Measurements from ENCODE around the gene HIVEP3. TPM values are rescaled to one million over a fixed set of nuclear protein-coding genes. Genes with fewer than 3 reads are reported as not detected.

The HIVEP3 gene
- total RNA-seq, 1 donor from 2014 or later: 73.9 TPM

DNA sequence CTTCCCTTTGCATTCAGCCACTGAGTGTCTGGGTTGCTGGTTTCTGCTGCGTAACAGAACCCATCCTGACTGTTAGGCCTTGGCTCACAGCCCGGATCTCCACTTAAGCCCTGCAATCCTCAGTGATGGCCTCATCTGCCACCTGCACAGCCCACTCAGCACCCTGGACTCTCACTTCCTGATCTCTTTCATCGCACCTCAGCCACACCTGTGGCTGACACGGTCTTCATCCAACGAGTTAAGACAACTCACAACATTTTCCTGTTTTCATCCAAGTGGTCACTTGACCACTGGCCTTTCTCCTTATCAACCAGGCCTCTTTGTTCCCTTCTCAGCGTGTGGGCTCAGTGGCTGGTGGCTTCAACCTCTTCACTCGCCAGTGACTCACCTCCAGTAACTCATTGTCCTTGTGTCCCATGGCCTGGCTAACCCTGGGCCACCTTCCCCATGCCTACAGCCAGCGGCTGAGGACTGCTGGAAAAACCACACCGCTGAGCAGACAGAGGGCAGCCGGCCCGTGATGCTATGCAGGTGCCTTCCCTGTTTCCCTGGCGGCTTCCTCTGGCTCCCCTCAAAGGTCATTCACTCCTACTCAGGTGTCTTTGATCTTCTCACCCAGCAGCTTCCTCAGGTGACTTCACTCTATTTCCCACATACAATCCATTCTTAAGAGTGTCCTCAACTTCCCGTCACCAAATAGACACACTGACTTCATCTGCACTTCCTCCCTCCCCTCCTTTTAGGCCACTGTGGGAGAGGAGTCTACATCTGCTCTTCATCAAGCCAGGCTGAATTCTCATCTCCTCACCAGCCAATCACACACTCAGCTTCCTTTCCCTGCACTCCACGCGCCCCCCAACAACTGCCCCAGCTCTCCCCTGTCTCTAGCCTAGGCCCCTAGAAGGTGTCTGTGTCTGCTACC is 414.3 kb downstream of the HIVEP3 start:
- H3K27ac Mint-ChIP-seq: no peak overlapping the region
- H3K4me3 Mint-ChIP-seq: no peak overlapping the region

DNA sequence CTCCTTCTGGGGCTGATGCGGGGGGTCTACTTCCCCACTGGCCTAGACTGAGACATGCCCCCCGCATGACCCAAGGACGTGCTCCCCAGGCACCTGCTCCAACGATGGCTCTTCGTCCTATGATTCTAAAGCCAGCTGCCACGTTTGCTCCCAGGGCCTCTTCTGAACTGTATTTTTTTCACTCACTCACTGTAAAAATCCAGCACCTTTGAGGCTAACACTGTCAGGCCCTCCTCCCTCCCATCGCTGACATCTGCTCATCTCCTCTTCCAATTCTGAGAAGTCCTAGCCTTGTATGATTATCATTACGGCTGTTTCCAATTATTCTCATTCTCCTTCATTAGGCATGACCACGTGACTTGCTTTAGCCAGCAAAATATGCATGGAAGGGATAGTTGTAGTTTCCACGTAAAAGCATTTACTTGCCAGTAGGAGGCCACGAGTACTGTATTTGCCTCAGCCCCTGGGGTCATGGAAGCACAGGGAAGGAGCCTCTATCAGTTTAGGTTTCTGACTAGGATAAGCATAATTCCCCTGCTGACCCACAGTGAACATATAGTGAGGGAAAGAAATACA is 415.1 kb downstream of the HIVEP3 start:
- Mint-ChIP-seq H3K27me3 (no peaks in the 10 kb centered on the region), H3K4me1 (peaks cover 10% of the 10 kb centered on the region), H3K9me3 (no peaks in the 10 kb centered on the region), H3K36me3 (ENCODE audit: low read depth) (peaks cover 1% of the 10 kb centered on the region), H3K4me3 (no peak overlapping the region), H3K27ac (no peak overlapping the region)
- DNase-seq: no peak
- intact Hi-C loops (cut with micrococcal nuclease): no loop called here

More for the DNA sequence above, 414.3 kb downstream of the HIVEP3 start:
- no peaks in the 10 kb centered on the region for H3K9me3 Mint-ChIP-seq
- DNase-seq: no peak
- H3K4me1 Mint-ChIP-seq: peaks cover 10% of the 10 kb centered on the region
- H3K27me3 Mint-ChIP-seq: no peaks in the 10 kb centered on the region
- H3K36me3 Mint-ChIP-seq (ENCODE audit: low read depth): peaks cover 7% of the 10 kb centered on the region
- intact Hi-C loops (cut with micrococcal nuclease): no loop called here

- H3K27me3 Mint-ChIP-seq: no peaks in the 10 kb centered on the region
- H3K9me3 Mint-ChIP-seq: no peaks in the 10 kb centered on the region
- H3K36me3 Mint-ChIP-seq (ENCODE audit: low read depth): no peaks in the 10 kb centered on the region
- DNase-seq: no peak
- H3K4me3 Mint-ChIP-seq: no peak overlapping the region
- H3K27ac Mint-ChIP-seq: no peak overlapping the region
- intact Hi-C loops (cut with micrococcal nuclease): no loop called here
- H3K4me1 Mint-ChIP-seq: peaks cover 15% of the 10 kb centered on the region
Observed at GRCh38 chr1:41502912-41503311, 415.8 kb downstream of the HIVEP3 start.

- no peak for DNase-seq
- intact Hi-C loops (cut with micrococcal nuclease): no loop called here
- Mint-ChIP-seq H3K9me3 (no peaks in the 10 kb centered on the region), H3K4me1 (peaks cover 16% of the 10 kb centered on the region), H3K36me3 (ENCODE audit: low read depth) (no peaks in the 10 kb centered on the region), H3K27me3 (no peaks in the 10 kb centered on the region), H3K27ac (no peak overlapping the region), H3K4me3 (no peak overlapping the region)
Observed at GRCh38 chr1:41501581-41501980, 417.1 kb downstream of the HIVEP3 start.

GRCh38 chr1:41500781-41501518 is 417.8 kb downstream of the HIVEP3 start:
- no peaks in the 10 kb centered on the region for H3K27me3 Mint-ChIP-seq
- H3K9me3 Mint-ChIP-seq: no peaks in the 10 kb centered on the region
- intact Hi-C loops (cut with micrococcal nuclease): no loop called here
- no peak for DNase-seq
- H3K4me1 Mint-ChIP-seq: peaks cover 16% of the 10 kb centered on the region
- H3K4me3 Mint-ChIP-seq: no peak overlapping the region
- no peak overlapping the region for H3K27ac Mint-ChIP-seq
- H3K36me3 Mint-ChIP-seq (ENCODE audit: low read depth): no peaks in the 10 kb centered on the region

GRCh38 chr1:41500378-41500777 is 418.3 kb downstream of the HIVEP3 start:
- H3K27ac Mint-ChIP-seq: no peak overlapping the region
- no peak for DNase-seq
- intact Hi-C loops (cut with micrococcal nuclease): no loop called here
- no peaks in the 10 kb centered on the region for H3K36me3 Mint-ChIP-seq (ENCODE audit: low read depth)
- peaks cover 2% of the 10 kb centered on the region for H3K27me3 Mint-ChIP-seq
- no peaks in the 10 kb centered on the region for H3K9me3 Mint-ChIP-seq
- H3K4me3 Mint-ChIP-seq: no peak overlapping the region
- H3K4me1 Mint-ChIP-seq: peaks cover 20% of the 10 kb centered on the region

DNA sequence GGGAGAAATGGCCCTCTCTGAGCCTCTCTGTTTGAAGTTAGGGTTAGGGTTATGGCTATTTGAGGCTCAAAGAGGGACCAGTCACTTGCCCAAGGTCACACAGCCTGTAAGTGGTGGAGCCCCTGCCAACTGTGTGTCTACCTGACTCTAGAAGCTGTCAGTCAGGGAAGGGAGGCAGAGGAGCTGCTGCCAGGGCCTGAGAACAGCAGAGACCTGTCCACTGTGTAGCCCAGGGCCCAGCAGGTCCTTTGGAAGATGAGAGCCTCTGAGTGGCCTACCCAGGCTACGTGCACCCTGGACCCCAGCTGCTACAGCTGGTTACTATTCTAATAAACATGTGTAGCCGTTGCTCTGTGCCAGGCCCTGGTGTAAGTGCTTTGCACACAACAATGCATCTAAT is 419.1 kb downstream of the HIVEP3 start:
- no peak overlapping the region for H3K27ac Mint-ChIP-seq
- peaks cover 5% of the 10 kb centered on the region for H3K27me3 Mint-ChIP-seq
- no peaks in the 10 kb centered on the region for H3K9me3 Mint-ChIP-seq
- no peak for DNase-seq
- H3K36me3 Mint-ChIP-seq (ENCODE audit: low read depth): no peaks in the 10 kb centered on the region
- H3K4me1 Mint-ChIP-seq: peaks cover 16% of the 10 kb centered on the region
- intact Hi-C loops (cut with micrococcal nuclease): loop anchor here (10.0 kb wide), 2 partner anchors 315 to 365 kb away; no protein-coding TSS in a partner anchor
- no peak overlapping the region for H3K4me3 Mint-ChIP-seq

DNA sequence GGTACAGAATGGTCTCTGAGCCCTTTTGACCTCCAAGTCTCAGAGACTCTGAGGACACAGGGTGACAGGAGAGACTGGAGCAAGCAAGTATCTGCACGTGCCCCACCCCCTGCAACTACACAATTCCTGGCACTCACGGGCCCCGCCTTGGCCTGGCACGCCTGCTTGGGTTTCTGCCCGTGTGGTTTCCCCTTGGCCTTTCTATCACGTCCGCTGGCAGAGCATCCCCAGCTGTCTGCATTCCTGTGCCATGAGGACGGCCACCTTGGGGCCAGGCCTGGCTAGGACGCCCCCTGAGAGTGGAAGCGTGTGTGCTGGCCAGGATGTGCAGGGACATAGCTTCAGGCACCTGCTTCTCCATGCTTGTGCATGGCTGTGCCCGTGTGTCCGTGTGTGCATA is 419.9 kb downstream of the HIVEP3 start:
- DNase-seq: no peak
- Mint-ChIP-seq H3K27ac (no peak overlapping the region), H3K4me1 (peaks cover 10% of the 10 kb centered on the region), H3K36me3 (ENCODE audit: low read depth) (no peaks in the 10 kb centered on the region), H3K9me3 (no peaks in the 10 kb centered on the region), H3K4me3 (no peak overlapping the region), H3K27me3 (peaks cover 5% of the 10 kb centered on the region)
- intact Hi-C loops (cut with micrococcal nuclease): loop anchor here (10.0 kb wide), 2 partner anchors 316 to 366 kb away; no protein-coding TSS in a partner anchor

GRCh38 chr1:41498391-41498790 is 420.3 kb downstream of the HIVEP3 start:
- Mint-ChIP-seq H3K4me3 (no peak overlapping the region), H3K4me1 (peaks cover 10% of the 10 kb centered on the region), H3K27me3 (peaks cover 5% of the 10 kb centered on the region), H3K36me3 (ENCODE audit: low read depth) (no peaks in the 10 kb centered on the region), H3K9me3 (no peaks in the 10 kb centered on the region), H3K27ac (no peak overlapping the region)
- DNase-seq: no peak
- intact Hi-C loops (cut with micrococcal nuclease): loop anchor here (10.0 kb wide), 2 partner anchors 316 to 366 kb away; no protein-coding TSS in a partner anchor

DNA sequence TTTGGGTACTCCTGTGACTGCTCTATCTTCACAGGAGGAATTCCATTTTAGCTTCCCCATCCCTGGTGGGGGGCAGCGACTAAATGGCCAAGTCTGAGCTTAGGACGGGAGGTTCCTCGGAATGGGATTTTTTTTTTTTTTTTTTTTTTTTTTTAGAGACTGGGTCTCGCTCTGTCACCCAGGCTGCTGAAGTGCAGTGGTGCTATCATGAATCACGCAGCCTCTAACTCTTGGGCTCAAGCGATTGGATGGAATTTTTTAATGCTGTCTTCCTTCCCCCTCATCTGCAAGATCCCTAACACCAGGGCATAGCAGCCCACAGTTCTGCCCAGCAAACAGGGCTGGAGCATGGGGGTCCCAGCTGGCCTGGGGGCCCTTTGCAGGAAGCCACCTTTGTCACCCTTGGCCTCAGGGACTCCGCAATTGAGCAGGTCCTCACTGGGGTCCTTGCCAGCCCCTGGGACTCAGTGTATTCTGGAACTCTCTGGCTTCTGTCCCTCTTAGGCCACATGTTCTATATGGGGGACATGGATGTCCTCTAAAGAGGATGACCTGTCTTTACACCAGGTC is 421.2 kb downstream of the HIVEP3 start:
- Mint-ChIP-seq H3K9me3 (no peaks in the 10 kb centered on the region), H3K27ac (no peak overlapping the region), H3K4me1 (peaks cover 10% of the 10 kb centered on the region), H3K4me3 (peak overlapping the region; percentile 41), H3K36me3 (ENCODE audit: low read depth) (no peaks in the 10 kb centered on the region), H3K27me3 (peaks cover 5% of the 10 kb centered on the region)
- intact Hi-C loops (cut with micrococcal nuclease): loop anchor here (10.0 kb wide), 2 partner anchors 317 to 367 kb away; no protein-coding TSS in a partner anchor
- no peak for DNase-seq

DNA sequence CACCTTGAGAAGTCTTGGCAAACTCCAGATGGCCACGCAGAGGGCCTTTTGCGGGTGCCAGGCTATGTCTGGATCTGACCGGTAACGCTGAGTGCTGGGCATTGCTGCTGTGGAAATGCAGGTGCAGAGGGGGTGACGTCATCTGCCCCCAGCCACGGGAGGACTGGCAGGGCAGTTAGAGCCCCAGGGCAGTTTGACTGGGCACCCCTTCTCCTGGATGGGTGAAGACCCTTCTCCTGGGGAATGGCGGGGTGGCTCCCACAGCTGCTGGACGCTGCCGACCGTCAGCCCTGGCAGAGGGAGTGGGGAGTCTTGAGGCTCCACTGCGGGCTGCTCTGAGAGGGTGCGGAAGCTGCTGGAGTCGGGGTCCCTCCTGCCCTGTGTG is 421.7 kb downstream of the HIVEP3 start:
- Mint-ChIP-seq H3K4me3 (peak overlapping the region; percentile 54), H3K36me3 (ENCODE audit: low read depth) (no peaks in the 10 kb centered on the region), H3K27ac (no peak overlapping the region), H3K27me3 (peaks cover 5% of the 10 kb centered on the region), H3K9me3 (no peaks in the 10 kb centered on the region), H3K4me1 (peaks cover 10% of the 10 kb centered on the region)
- no peak for DNase-seq
- intact Hi-C loops (cut with micrococcal nuclease): loop anchor here (10.0 kb wide), 2 partner anchors 318 to 368 kb away; no protein-coding TSS in a partner anchor

GRCh38 chr1:41496080-41497055 is 422.4 kb downstream of the HIVEP3 start:
- peak; percentile 82 for DNase-seq
- peaks cover 5% of the 10 kb centered on the region for H3K27me3 Mint-ChIP-seq
- no peak overlapping the region for H3K27ac Mint-ChIP-seq
- no peaks in the 10 kb centered on the region for H3K36me3 Mint-ChIP-seq (ENCODE audit: low read depth)
- H3K4me3 Mint-ChIP-seq: peak overlapping the region; percentile 68
- no peaks in the 10 kb centered on the region for H3K9me3 Mint-ChIP-seq
- peaks cover 10% of the 10 kb centered on the region for H3K4me1 Mint-ChIP-seq
- intact Hi-C loops (cut with micrococcal nuclease): loop anchor here (10.0 kb wide), 2 partner anchors 318 to 368 kb away; no protein-coding TSS in a partner anchor
